ENCODE data around the gene KRTAP3-3. TPM values are rescaled to one million over a fixed set of nuclear protein-coding genes. Genes with fewer than 3 reads are reported as not detected.

The KRTAP3-3 gene
- total RNA-seq, 4 donors from 2014 or later: not detected

DNA sequence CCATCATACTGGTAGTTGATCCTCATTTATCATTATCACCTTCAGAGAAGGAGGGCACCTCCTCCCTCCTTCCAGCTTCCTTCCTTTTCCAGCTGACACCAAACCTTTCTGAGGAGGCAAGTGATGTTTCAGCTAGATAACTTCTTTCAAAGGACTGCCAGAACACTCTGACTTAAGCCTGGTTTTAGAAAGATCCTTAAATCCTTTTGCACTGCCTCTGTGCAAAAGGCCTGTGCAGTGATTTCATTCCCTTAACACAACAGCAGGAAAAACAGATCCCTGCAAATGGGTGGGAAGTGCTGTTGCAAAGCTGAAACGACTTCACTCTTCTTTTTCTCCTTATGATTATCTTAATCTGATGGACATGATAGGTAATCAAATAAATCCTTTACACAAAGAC is 49.4 kb downstream of the KRTAP3-3 start:
- no peak overlapping the region for H3K27ac ChIP-seq
- H3K9me3 ChIP-seq: no peaks in the 10 kb centered on the region
- no peak for TF ChIP-seq POLR2A (IDR thresholded peaks at IDR 0.05)
- TF ChIP-seq, protein P1, sequence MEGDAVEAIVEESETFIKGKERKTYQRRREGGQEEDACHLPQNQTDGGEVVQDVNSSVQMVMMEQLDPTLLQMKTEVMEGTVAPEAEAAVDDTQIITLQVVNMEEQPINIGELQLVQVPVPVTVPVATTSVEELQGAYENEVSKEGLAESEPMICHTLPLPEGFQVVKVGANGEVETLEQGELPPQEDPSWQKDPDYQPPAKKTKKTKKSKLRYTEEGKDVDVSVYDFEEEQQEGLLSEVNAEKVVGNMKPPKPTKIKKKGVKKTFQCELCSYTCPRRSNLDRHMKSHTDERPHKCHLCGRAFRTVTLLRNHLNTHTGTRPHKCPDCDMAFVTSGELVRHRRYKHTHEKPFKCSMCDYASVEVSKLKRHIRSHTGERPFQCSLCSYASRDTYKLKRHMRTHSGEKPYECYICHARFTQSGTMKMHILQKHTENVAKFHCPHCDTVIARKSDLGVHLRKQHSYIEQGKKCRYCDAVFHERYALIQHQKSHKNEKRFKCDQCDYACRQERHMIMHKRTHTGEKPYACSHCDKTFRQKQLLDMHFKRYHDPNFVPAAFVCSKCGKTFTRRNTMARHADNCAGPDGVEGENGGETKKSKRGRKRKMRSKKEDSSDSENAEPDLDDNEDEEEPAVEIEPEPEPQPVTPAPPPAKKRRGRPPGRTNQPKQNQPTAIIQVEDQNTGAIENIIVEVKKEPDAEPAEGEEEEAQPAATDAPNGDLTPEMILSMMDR (IDR thresholded peaks at IDR 0.05 in 4 of 5, conservative IDR thresholded peaks at IDR 0.05 in 1 of 5): no peak
- H3K36me3 ChIP-seq: no peaks in the 10 kb centered on the region
- in situ Hi-C loops (cut with MboI; ENCODE audit: low sequenced_read_pairs in 4 of 4) (no loop called here), intact Hi-C loops (cut with DNase I; ENCODE audit: low total_unique reads) (no loop called here)
- ATAC-seq (no peak), DNase-seq (no peak)
- no peaks in the 10 kb centered on the region for H3K4me1 ChIP-seq
- peaks cover 6 to 15% (median 8%) of the 10 kb centered on the region in 3 donors for H3K27me3 ChIP-seq
- H3K4me3 ChIP-seq: no peak overlapping the region

Other genes starting within 250 kb of the KRTAP3-3 start
- not detected for gene KRT25, start 238.8 kb downstream of the KRTAP3-3 start, total RNA-seq
- not detected for gene KRT26, start 222.0 kb downstream of the KRTAP3-3 start, total RNA-seq
- gene KRT27, start 211.6 kb downstream of the KRTAP3-3 start, total RNA-seq: not detected
- gene KRT28, start 194.2 kb downstream of the KRTAP3-3 start, total RNA-seq: not detected
- gene KRT10, start 171.6 kb downstream of the KRTAP3-3 start, total RNA-seq: 10 to 100 TPM in 2 of 4 donors, 1 to 10 TPM in 1, under 1 TPM in 1; 0.20 to 21.9 (median 9.4) TPM
- not detected for gene KRT12, start 126.9 kb downstream of the KRTAP3-3 start, total RNA-seq
- 1 to 10 TPM in 1 of 4 donors, not detected in 3; 2.7 TPM for gene KRT20, start 108.9 kb downstream of the KRTAP3-3 start, total RNA-seq
- under 1 TPM in 1 of 4 donors, not detected in 3; 0.42 TPM for gene KRT23, start 56.5 kb downstream of the KRTAP3-3 start, total RNA-seq
- not detected for gene KRT39, start 27.2 kb downstream of the KRTAP3-3 start, total RNA-seq
- not detected for gene KRT40, start 9.8 kb downstream of the KRTAP3-3 start, total RNA-seq
- not detected for gene KRTAP3-2, start 5.7 kb upstream of the KRTAP3-3 start, total RNA-seq
- not detected for gene KRTAP3-1, start 15.0 kb upstream of the KRTAP3-3 start, total RNA-seq
- not detected for gene KRTAP1-5, start 33.0 kb upstream of the KRTAP3-3 start, total RNA-seq
- not detected for gene KRTAP1-4, start 36.0 kb upstream of the KRTAP3-3 start, total RNA-seq
- not detected for gene KRTAP1-3, start 40.7 kb upstream of the KRTAP3-3 start, total RNA-seq
- gene KRTAP1-1, start 47.3 kb upstream of the KRTAP3-3 start, total RNA-seq: not detected
- gene KRTAP2-1, start 53.2 kb upstream of the KRTAP3-3 start, total RNA-seq: not detected
- gene KRTAP2-2, start 61.1 kb upstream of the KRTAP3-3 start, total RNA-seq: not detected
- gene KRTAP2-3, start 66.0 kb upstream of the KRTAP3-3 start, total RNA-seq: not detected
- not detected for gene KRTAP2-4, start 71.7 kb upstream of the KRTAP3-3 start, total RNA-seq
- gene KRTAP4-7, start 90.0 kb upstream of the KRTAP3-3 start, total RNA-seq: not detected
- gene KRTAP4-8, start 104.0 kb upstream of the KRTAP3-3 start, total RNA-seq: not detected
- not detected for gene KRTAP4-16, start 108.0 kb upstream of the KRTAP3-3 start, total RNA-seq
- not detected for gene KRTAP4-9, start 111.2 kb upstream of the KRTAP3-3 start, total RNA-seq
- not detected for gene KRTAP4-11, start 124.2 kb upstream of the KRTAP3-3 start, total RNA-seq
- not detected for gene KRTAP4-12, start 130.0 kb upstream of the KRTAP3-3 start, total RNA-seq
- not detected for gene KRTAP4-6, start 146.4 kb upstream of the KRTAP3-3 start, total RNA-seq
- gene KRTAP4-5, start 155.7 kb upstream of the KRTAP3-3 start, total RNA-seq: not detected
- not detected for gene KRTAP4-4, start 166.6 kb upstream of the KRTAP3-3 start, total RNA-seq
- not detected for gene KRTAP4-3, start 174.1 kb upstream of the KRTAP3-3 start, total RNA-seq
- not detected for gene KRTAP4-2, start 184.1 kb upstream of the KRTAP3-3 start, total RNA-seq
- not detected for gene KRTAP4-1, start 190.7 kb upstream of the KRTAP3-3 start, total RNA-seq
- not detected for gene KRTAP9-1, start 195.7 kb upstream of the KRTAP3-3 start, total RNA-seq
- gene KRTAP9-2, start 232.5 kb upstream of the KRTAP3-3 start, total RNA-seq: not detected
- gene KRTAP9-3, start 238.3 kb upstream of the KRTAP3-3 start, total RNA-seq: not detected
- gene KRTAP9-8, start 243.8 kb upstream of the KRTAP3-3 start, total RNA-seq: not detected

Measured in gastrocnemius medialis (tissue), 4 donors.